OCI-LY7 (cell line): ENCODE measurements around the gene AHCY. TPM values are rescaled to one million over a fixed set of nuclear protein-coding genes. Genes with fewer than 3 reads are reported as not detected.

ENCODE experiments used
- BruUV-seq: library from RNA; stranded (reverse); fragments of 400-500 nt; replicated peaks from 2 replicates; lab custom pipeline; 2021; lab: Mats Ljungman, UMichigan
- CTCF ChIA-PET: fragments of 300-600 bp; sonication (Branson Sonifier 250); formaldehyde crosslinking; loops from one replicate; lab custom pipeline; 2022; ENCODE audit warnings: antibody characterized with exemption; ENCODE audit not compliant: unreplicated experiment; lab: Charles Lee
- POLR2A ChIA-PET: fragments of 300-600 bp; sonication (Branson Sonifier 250); formaldehyde crosslinking; loops from one replicate; lab custom pipeline; 2022; ENCODE audit warnings: antibody characterized with exemption; lab: Charles Lee
- DNase-seq: peaks from one replicate; pipeline ENCODE4 v3.0.0-alpha.2; 2015; ENCODE audit warnings: low spot score
- H2AFZ ChIP-seq: fragments of 200-600 bp; sonication (generic), shearing (Covaris generic); 2 replicates; pipeline ENCODE4 v1.6.1; 2014; ENCODE audit warnings: mild to moderate bottlenecking, antibody characterized with exemption, low read length, moderate library complexity
- H3K27ac ChIP-seq: fragments of 200-600 bp; sonication (generic); 2 replicates; pipeline ENCODE4 v1.5.1; 2014; ENCODE audit warnings: mixed run types, low read depth, mild to moderate bottlenecking, moderate library complexity, low read length, inconsistent platforms; ENCODE audit not compliant: poor library complexity, severe bottlenecking
- H3K36me3 ChIP-seq: fragments of 200-600 bp; sonication (generic); 2 replicates; pipeline ENCODE4 v1.6.1; 2014; ENCODE audit warnings: mild to moderate bottlenecking, antibody characterized with exemption, low read length, moderate library complexity, mixed read lengths; ENCODE audit not compliant: insufficient read depth
- H3K4me1 ChIP-seq: fragments of 200-600 bp; sonication (generic); 2 replicates; pipeline ENCODE4 v1.5.1; 2014; ENCODE audit warnings: mild to moderate bottlenecking, low read length; ENCODE audit not compliant: insufficient read depth, poor library complexity, severe bottlenecking
- H3K4me2 ChIP-seq: fragments of 200-600 bp; sonication (generic); 2 replicates; pipeline ENCODE4 v1.6.1; 2014; ENCODE audit warnings: mild to moderate bottlenecking, low read length
- H3K4me3 ChIP-seq: fragments of 200-600 bp; sonication (generic); 2 replicates; pipeline ENCODE4 v1.5.1; 2014; ENCODE audit warnings: mild to moderate bottlenecking, low read depth, low read length; ENCODE audit not compliant: poor library complexity, severe bottlenecking
- H3K79me2 ChIP-seq: fragments of 200-600 bp; sonication (generic); 2 replicates; pipeline ENCODE4 v1.6.1; 2016; ENCODE audit warnings: low read depth, mild to moderate bottlenecking, low read length, moderate library complexity, mixed read lengths; ENCODE audit not compliant: insufficient read depth
- H3K9me2 ChIP-seq: fragments of 200-600 bp; sonication (generic); 2 replicates; pipeline ENCODE4 v1.6.1; 2016; ENCODE audit warnings: mild to moderate bottlenecking, low read length, mixed read lengths; ENCODE audit not compliant: insufficient read depth
- H3K9me3 ChIP-seq: fragments of 200-600 bp; sonication (generic); 2 replicates; pipeline ENCODE4 v1.6.1; 2014; ENCODE audit warnings: mild to moderate bottlenecking, mixed run types, low read length, mixed read lengths
- H4K20me1 ChIP-seq: fragments of 200-600 bp; sonication (generic); 2 replicates; pipeline ENCODE4 v1.6.1; 2014; ENCODE audit warnings: mild to moderate bottlenecking, antibody characterized with exemption, low read length, moderate library complexity, mixed read lengths; ENCODE audit not compliant: insufficient read depth
- CTCF ChIP-seq: fragments of 200-600 bp; sonication (generic); conservative IDR thresholded peaks from 2 replicates; pipeline ENCODE4 v1.5.1; 2014; ENCODE audit warnings: mild to moderate bottlenecking, antibody characterized with exemption, low read length, moderate library complexity, mixed read lengths
- EZH2phosphoT487 ChIP-seq: fragments of 200-600 bp; sonication (generic); IDR thresholded peaks from 2 replicates; pipeline ENCODE4 v1.6.1; 2018; ENCODE audit warnings: low read depth, borderline replicate concordance, mild to moderate bottlenecking, mixed run types, antibody characterized with exemption, low read length, moderate library complexity, mixed read lengths
- intact Hi-C: fragments of 100-400 bp; cut with micrococcal nuclease; formaldehyde crosslinking; loops from one replicate; pipeline ENCODE4 v1.10.0; 2022; ENCODE audit not compliant: unreplicated experiment
- total RNA-seq, 2 experiments: library from RNA; depleted of rRNA in 1 of 2; stranded (reverse); fragments of >200 nt in 1 of 2; shearing (Covaris generic) in 1 of 2; gene quantifications; 2 replicates each; pipeline ENCODE4 v1.2.3, GENCODE V29; 2014 to 2022

Gene AHCY
- total RNA-seq, 2 experiments from 2014 or later: 133 to 218 TPM

GRCh38 chr20:34337982-34338726 lies 35.0 kb upstream of the AHCY start:
- ChIA-PET POLR2A (interaction anchor here (0.6 to 2.0 kb wide), 5 partner anchors 10 to 36 kb away, joined by 3 to 6 read pairs (median 4); partner anchors contain the start of gene ITCH), CTCF (no interaction called here)
- peak; percentile 73 for DNase-seq
- H3K4me1 ChIP-seq: peaks cover 30% of the 10 kb centered on the region
- TF ChIP-seq CTCF: no peak
- TF ChIP-seq EZH2phosphoT487: no peak
- H3K9me2 ChIP-seq: no peaks in the 10 kb centered on the region
- peak overlapping the region; percentile 25 for H3K4me3 ChIP-seq
- peak overlapping the region; percentile 38 for H3K27ac ChIP-seq
- H3K9me3 ChIP-seq: no peaks in the 10 kb centered on the region
- no peaks in the 10 kb centered on the region for H4K20me1 ChIP-seq
- H3K79me2 ChIP-seq: no peaks in the 10 kb centered on the region
- no peaks in the 10 kb centered on the region for H3K36me3 ChIP-seq
- no TSS peak for BruUV-seq
- peak overlapping the region; percentile 59 for H3K4me2 ChIP-seq
- intact Hi-C loops: no loop called here
- peak overlapping the region; percentile 92 for H2AFZ ChIP-seq

- Histone ChIP-seq H3K79me2 (no peaks in the 10 kb centered on the region), H3K9me2 (no peaks in the 10 kb centered on the region), H3K4me2 (peak overlapping the region; percentile 59; the same call in 1 of the 2 replicates), H3K4me1 (peaks cover 30% of the 10 kb centered on the region), H3K36me3 (no peaks in the 10 kb centered on the region), H2AFZ (peak overlapping the region; percentile 92), H3K4me3 (no peak overlapping the region), H4K20me1 (no peaks in the 10 kb centered on the region), H3K27ac (no peak overlapping the region), H3K9me3 (no peaks in the 10 kb centered on the region)
- no peak for DNase-seq
- ChIA-PET CTCF (no interaction called here), POLR2A (interaction anchor here (0.6 to 2.0 kb wide), 3 partner anchors 25 to 122 kb away, joined by 4 to 6 read pairs (median 5); partner anchors contain the start of gene ITCH)
- no TSS peak for BruUV-seq
- no peak for TF ChIP-seq EZH2phosphoT487
- TF ChIP-seq CTCF: no peak
- intact Hi-C loops: no loop called here
Observed at GRCh38 chr20:34337544-34337943, 34.4 kb upstream of the AHCY start.
